Endothelial cell of umbilical vein (primary cell): ENCODE results near the gene REEP1. TPM values are rescaled to one million over a fixed set of nuclear protein-coding genes. Genes with fewer than 3 reads are reported as not detected.

ENCODE experiments used
- BruUV-seq: library from RNA; stranded (reverse); fragments of 400-500 nt; replicated peaks from 2 replicates; lab custom pipeline; 2021; lab: Mats Ljungman, UMichigan
- CTCF ChIA-PET: fragments of 300-600, 350-600 bp; sonication (Branson Sonifier 250); formaldehyde crosslinking; loops from one replicate; lab custom pipeline; 2021; ENCODE audit warnings: antibody characterized with exemption, inconsistent platforms; lab: Charles Lee
- POLR2A ChIA-PET: fragments of 300-600, 350-600 bp; sonication (Branson Sonifier 250); formaldehyde crosslinking; loops from one replicate; lab custom pipeline; 2021; ENCODE audit warnings: antibody characterized with exemption, inconsistent platforms; lab: Charles Lee
- DNase-seq: peaks from one replicate; pipeline ENCODE4 v3.0.0-alpha.2; 2011; ENCODE audit warnings: low read depth, low spot score
- FAIRE-seq: peaks from 2 replicates; lab custom pipeline; 2011; peaks lifted over from hg19 to GRCh38; lab: Jason Lieb, UNC
- H2AFZ ChIP-seq: 2 replicates; pipeline ENCODE4 v1.6.0; 2012; ENCODE audit warnings: low read depth, low read length, control low read depth, inconsistent platforms
- H3K27ac ChIP-seq: 2 replicates; pipeline ENCODE4 v1.5.1; 2011; ENCODE audit warnings: low read depth, mild to moderate bottlenecking, control low read depth, low read length, moderate library complexity; ENCODE audit not compliant: insufficient read depth
- H3K27me3 ChIP-seq, 2 experiments: 2 replicates each; pipeline versions ENCODE4 v1.6.0 to v1.6.1; 2011; ENCODE audit warnings: low read length in 2 of 2, mixed read lengths in 1 of 2; ENCODE audit not compliant: control insufficient read depth in 2 of 2, insufficient read depth in 2 of 2
- H3K36me3 ChIP-seq, 2 experiments: 2 replicates in 1 of 2; 3 replicates in 1 of 2; pipeline ENCODE4 v1.5.1; 2011; ENCODE audit warnings: low read length in 2 of 2, mild to moderate bottlenecking in 1 of 2, moderate library complexity in 1 of 2; ENCODE audit not compliant: control insufficient read depth in 2 of 2, insufficient read depth in 2 of 2; ENCODE audit errors: extremely low read depth in 1 of 2
- H3K4me1 ChIP-seq: 3 replicates; pipeline ENCODE4 v1.5.1; 2011; ENCODE audit warnings: mild to moderate bottlenecking, low read length; ENCODE audit not compliant: control insufficient read depth, insufficient read depth; ENCODE audit errors: extremely low read depth
- H3K4me2 ChIP-seq: 2 replicates; pipeline ENCODE4 v1.6.1; 2011; ENCODE audit warnings: low read length, control low read depth, mixed read lengths; ENCODE audit not compliant: insufficient read depth
- H3K4me3 ChIP-seq, 3 experiments: fragments of 200-600 bp in 1 of 3; sonication (generic), shearing (Covaris generic) in 1 of 3; replicated peaks in 1 of 3; 2 replicates each; pipeline ENCODE4 v1.5.1; 2011 to 2016; ENCODE audit warnings: control low read depth in 3 of 3, low read length in 3 of 3, mild to moderate bottlenecking in 2 of 3, inconsistent platforms in 1 of 3, low read depth in 1 of 3, moderate library complexity in 1 of 3; ENCODE audit not compliant: insufficient read depth in 1 of 3
- H3K79me2 ChIP-seq: 2 replicates; pipeline ENCODE4 v1.6.0; 2012; ENCODE audit warnings: low read length, inconsistent platforms; ENCODE audit not compliant: control insufficient read depth, insufficient read depth
- H3K9ac ChIP-seq: replicated peaks from 2 replicates; pipeline ENCODE3; 2011; ENCODE audit warnings: low read length, control low read depth; ENCODE audit not compliant: insufficient read depth; ENCODE audit errors: extremely low read depth
- H3K9me1 ChIP-seq: replicated peaks from 3 replicates; pipeline ENCODE4 v1.6.0; 2011; ENCODE audit warnings: mild to moderate bottlenecking, low read length; ENCODE audit not compliant: control insufficient read depth, insufficient read depth; ENCODE audit errors: extremely low read depth
- H3K9me3 ChIP-seq: replicated peaks from 2 replicates; pipeline ENCODE4 v1.5.1; 2012; ENCODE audit warnings: low read length, inconsistent platforms; ENCODE audit not compliant: control insufficient read depth, insufficient read depth
- H4K20me1 ChIP-seq: replicated peaks from 2 replicates; pipeline ENCODE3; 2011; ENCODE audit warnings: mild to moderate bottlenecking, low read length; ENCODE audit not compliant: control insufficient read depth, insufficient read depth; ENCODE audit errors: extremely low read depth
- FOS ChIP-seq: IDR thresholded peaks from 2 replicates; pipeline ENCODE4 v1.6.1; 2011; ENCODE audit warnings: mild to moderate bottlenecking, low read length, moderate library complexity, borderline replicate concordance; ENCODE audit not compliant: insufficient read depth
- GATA2 ChIP-seq: IDR thresholded peaks from 2 replicates; pipeline ENCODE4 v1.7.0; 2011; ENCODE audit warnings: low read depth, mild to moderate bottlenecking, moderate library complexity, mixed read lengths, low read length; ENCODE audit not compliant: insufficient read length, insufficient read depth
- JUN ChIP-seq: IDR thresholded peaks from 2 replicates; pipeline ENCODE4 v1.6.1; 2011; ENCODE audit warnings: borderline replicate concordance, low read depth; ENCODE audit not compliant: insufficient read length, insufficient read depth
- MYC ChIP-seq: IDR thresholded peaks from one replicate; pipeline ENCODE4 v1.6.1; 2011; ENCODE audit warnings: mild to moderate bottlenecking, low read depth, low read length
- dilution Hi-C: fragments of 300-500 bp; cut with MboI; formaldehyde crosslinking; loops from one replicate; pipeline ENCODE4 v1.15.0; 2019; ENCODE audit warnings: low sequenced_read_pairs; ENCODE audit not compliant: extremely low pct_ligation_motif_present
- intact Hi-C: fragments of 100-400 bp; cut with micrococcal nuclease; formaldehyde crosslinking; loops from one replicate; pipeline ENCODE4 v1.10.0; 2022
- polyA plus RNA-seq, 4 experiments: library from polyadenylated mRNA; depleted of rRNA in 3 of 4; stranded (reverse) in 3 of 4; unstranded in 1 of 4; fragments of >200 nt; gene quantifications; 2 replicates each; pipeline versions ENCODE4 v1.2.1 to v1.2.3, GENCODE V29; 2011 to 2012; ENCODE audit warnings: missing spikeins in 1 of 4
- total RNA-seq: library from RNA; stranded (reverse); gene quantifications from 2 replicates; pipeline ENCODE4 v1.2.3, GENCODE V29; 2021
- TF ChIP-seq, protein P1 (sequence below), 2 donors: IDR thresholded peaks; 1 replicate in 1 of 2; 2 replicates in 1 of 2; pipeline ENCODE4 v1.5.1; 2011; ENCODE audit warnings: low read length in 2 of 2, mild to moderate bottlenecking in 2 of 2, moderate library complexity in 2 of 2, control low read depth in 1 of 2, inconsistent platforms in 1 of 2, low read depth in 1 of 2; ENCODE audit not compliant: insufficient read depth in 1 of 2; ENCODE audit errors: extremely low read depth in 1 of 2

REEP1 gene
- total and polyA plus RNA-seq, 2 donors (not counting 3 experiments of a cell fraction or from before 2014, with no cell fraction given): 0.11 to 0.53 TPM

GRCh38 chr2:86249579-86250391, 87.6 kb downstream of the REEP1 start:
- ChIA-PET CTCF (interaction anchor here (1.7 kb wide), 1 partner anchor 29 kb away, joined by 7 read pairs; no protein-coding TSS in a partner anchor), POLR2A (no interaction called here)
- no peaks in the 10 kb centered on the region for H3K36me3 ChIP-seq
- no peak overlapping the region for H3K27ac ChIP-seq
- no peaks in the 10 kb centered on the region for H3K79me2 ChIP-seq
- H3K9ac ChIP-seq: no peak overlapping the region
- H3K9me1 ChIP-seq: no peaks in the 10 kb centered on the region
- DNase-seq (no peak), FAIRE-seq (no peak)
- intact Hi-C loops: no loop called here
- H3K4me2 ChIP-seq: no peak overlapping the region
- H3K27me3 ChIP-seq: peaks cover 6 to 16% of the 10 kb centered on the region in 2 experiments
- no TSS peak for BruUV-seq
- H3K4me3 ChIP-seq: no peak overlapping the region
- H3K4me1 ChIP-seq: peaks cover 3% of the 10 kb centered on the region
- TF ChIP-seq MYC: no peak
- TF ChIP-seq JUN: no peak
- no peak for TF ChIP-seq GATA2
- TF ChIP-seq, protein P1, sequence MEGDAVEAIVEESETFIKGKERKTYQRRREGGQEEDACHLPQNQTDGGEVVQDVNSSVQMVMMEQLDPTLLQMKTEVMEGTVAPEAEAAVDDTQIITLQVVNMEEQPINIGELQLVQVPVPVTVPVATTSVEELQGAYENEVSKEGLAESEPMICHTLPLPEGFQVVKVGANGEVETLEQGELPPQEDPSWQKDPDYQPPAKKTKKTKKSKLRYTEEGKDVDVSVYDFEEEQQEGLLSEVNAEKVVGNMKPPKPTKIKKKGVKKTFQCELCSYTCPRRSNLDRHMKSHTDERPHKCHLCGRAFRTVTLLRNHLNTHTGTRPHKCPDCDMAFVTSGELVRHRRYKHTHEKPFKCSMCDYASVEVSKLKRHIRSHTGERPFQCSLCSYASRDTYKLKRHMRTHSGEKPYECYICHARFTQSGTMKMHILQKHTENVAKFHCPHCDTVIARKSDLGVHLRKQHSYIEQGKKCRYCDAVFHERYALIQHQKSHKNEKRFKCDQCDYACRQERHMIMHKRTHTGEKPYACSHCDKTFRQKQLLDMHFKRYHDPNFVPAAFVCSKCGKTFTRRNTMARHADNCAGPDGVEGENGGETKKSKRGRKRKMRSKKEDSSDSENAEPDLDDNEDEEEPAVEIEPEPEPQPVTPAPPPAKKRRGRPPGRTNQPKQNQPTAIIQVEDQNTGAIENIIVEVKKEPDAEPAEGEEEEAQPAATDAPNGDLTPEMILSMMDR (IDR thresholded peaks at IDR 0.05; ENCODE audit: extremely low read depth in 1 of 2, insufficient read depth in 1 of 2, low read depth in 1 of 2, low read length in 2 of 2): no peak
- peak; percentile 19 for TF ChIP-seq FOS
- dilution Hi-C loops: no loop called here
- no peaks in the 10 kb centered on the region for H4K20me1 ChIP-seq
- H2AFZ ChIP-seq: no peak overlapping the region
- no peaks in the 10 kb centered on the region for H3K9me3 ChIP-seq
